Lung (tissue), 12 donors: ENCODE data around the gene GTF2IRD1. TPM values are rescaled to one million over a fixed set of nuclear protein-coding genes. Genes with fewer than 3 reads are reported as not detected.

Experiments
- ATAC-seq: fragments of 200-7000 bp; cut with Tn5 transposase; one replicate; pipeline ENCODE4 v1.9.1; 2020; ENCODE audit warnings: moderate number of reproducible peaks; ENCODE audit not compliant: insufficient read depth, low FRiP score
- DNase-seq, 3 donors: peaks; one replicate each; pipeline ENCODE4 v3.0.0-alpha.2; 2013 to 2017
- H3K27ac ChIP-seq, 2 donors: one replicate each; pipeline ENCODE4 v1.5.1; 2013; ENCODE audit warnings: mild to moderate bottlenecking in 2 of 2, moderate library complexity in 2 of 2, control low read depth in 1 of 2, inconsistent platforms in 1 of 2, low read depth in 1 of 2, low read length in 1 of 2
- H3K27me3 ChIP-seq, 3 donors: one replicate each; pipeline ENCODE4 v1.5.1; 2013; ENCODE audit warnings: low read length in 2 of 3; ENCODE audit not compliant: control insufficient read depth in 3 of 3, insufficient read depth in 3 of 3
- H3K36me3 ChIP-seq, 4 donors: one replicate each; pipeline ENCODE4 v1.5.1; 2013; ENCODE audit warnings: low read length in 4 of 4, mild to moderate bottlenecking in 1 of 4, moderate library complexity in 1 of 4; ENCODE audit not compliant: control insufficient read depth in 4 of 4, insufficient read depth in 4 of 4
- H3K4me1 ChIP-seq, 5 donors: one replicate each; pipeline ENCODE4 v1.5.1; 2013; ENCODE audit warnings: low read length in 5 of 5, mild to moderate bottlenecking in 2 of 5, moderate library complexity in 1 of 5; ENCODE audit not compliant: control insufficient read depth in 5 of 5, insufficient read depth in 5 of 5
- H3K4me3 ChIP-seq: one replicate; pipeline ENCODE4 v1.5.1; 2013; ENCODE audit warnings: mild to moderate bottlenecking, control low read depth, moderate library complexity
- H3K9ac ChIP-seq, 2 donors: one replicate each; pipeline ENCODE4 v1.5.1; 2013; ENCODE audit warnings: low read length in 2 of 2, control low read depth in 1 of 2; ENCODE audit not compliant: insufficient read depth in 1 of 2
- H3K9me3 ChIP-seq, 4 donors: one replicate each; pipeline ENCODE4 v1.5.1; 2013; ENCODE audit warnings: low read length in 3 of 4, mild to moderate bottlenecking in 1 of 4, moderate library complexity in 1 of 4; ENCODE audit not compliant: control insufficient read depth in 4 of 4, insufficient read depth in 3 of 4
- WGBS, 2 donors: extraction: QIAGEN DNeasy Blood & Tissue Kit; methylation state at CpG; one replicate each; pipeline ENCODE4 v1.1.7; 2013; 5-methylcytosine and 5-hydroxymethylcytosine counted together
- polyA plus RNA-seq, 2 donors: library from polyadenylated mRNA; stranded (reverse); fragments of 200-250 nt; gene quantifications; one replicate each; pipeline ENCODE4 v1.2.1, GENCODE V29; 2013
- total RNA-seq, 2 donors: library from RNA; depleted of rRNA in 1 of 2; stranded (reverse); fragments of >200 nt in 1 of 2; gene quantifications; one replicate each; pipeline ENCODE4 v1.2.1, GENCODE V29; 2014 to 2021
- TF ChIP-seq, protein P1 (sequence below): IDR thresholded peaks from 2 replicates; pipeline ENCODE4 v1.5.1; 2012; ENCODE audit warnings: mild to moderate bottlenecking; ENCODE audit errors: control extremely low read depth, extremely low read depth
- donor health status: control.
- donor health status: control.
- donor health status: Bipolar disorder and iron deficiency.
- donor health status: healthy.
- donor health status: DM: yes; HTN: yes; CAD: no.

GTF2IRD1 gene
- total and polyA plus RNA-seq, 4 donors, result 9.3 to 24.1 (median 17.2) TPM

DNA sequence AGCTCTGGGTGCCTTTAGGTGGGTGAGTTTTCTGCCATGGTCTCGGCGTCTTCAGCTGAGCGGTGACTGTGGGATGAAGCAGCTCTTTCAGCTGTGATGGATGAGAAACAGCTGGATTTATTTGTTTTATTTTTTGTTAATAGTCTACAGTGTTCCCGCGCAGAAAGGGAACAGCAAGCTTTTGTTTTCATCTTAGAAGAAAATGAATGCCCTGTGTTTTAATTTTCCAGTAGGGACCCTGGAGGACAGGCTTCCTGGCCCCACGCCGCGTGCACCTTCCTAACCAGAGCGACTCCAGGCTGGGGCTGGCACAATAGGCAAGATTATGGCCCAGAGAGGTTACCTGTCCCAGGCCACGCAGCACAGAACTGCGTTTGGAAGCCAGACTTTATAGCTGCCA lies 57.6 kb downstream of the GTF2IRD1 start:
- no peak overlapping the region for H3K27ac ChIP-seq

DNA sequence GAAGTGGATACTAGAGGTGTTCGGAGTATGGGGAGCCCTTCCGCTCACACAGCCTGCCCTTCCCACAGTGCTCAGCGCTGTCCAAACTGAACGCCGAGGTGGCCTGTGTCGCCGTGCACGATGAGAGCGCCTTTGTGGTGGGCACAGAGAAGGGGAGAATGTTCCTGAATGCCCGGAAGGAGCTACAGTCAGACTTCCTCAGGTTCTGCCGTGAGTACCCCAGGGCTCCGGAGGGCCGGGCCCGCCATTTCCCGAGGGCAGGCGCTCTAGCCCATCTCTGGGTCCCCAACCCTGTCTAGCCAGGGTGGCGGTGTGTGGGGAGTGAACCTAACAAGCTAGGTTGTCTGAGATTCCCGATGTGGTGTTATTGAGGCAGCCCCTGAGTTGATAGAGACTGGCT lies 59.1 kb downstream of the GTF2IRD1 start:
- H3K27ac ChIP-seq, result no peak overlapping the region
- 94 to 97% methylated on average over 18 of the region's 18 CpGs for WGBS, 2 donors
- H3K36me3 ChIP-seq, result peaks cover 0 to 39% (median 14%) of the 10 kb centered on the region in 4 donors

More for the DNA sequence above, 57.6 kb downstream of the GTF2IRD1 start:
- WGBS, 2 donors, result 82 to 90% methylated on average over 11 of the region's 11 CpGs
- ATAC-seq (no peak), DNase-seq (peak; percentile 21 to 86 (median 72))
- H3K9ac ChIP-seq, result peak overlapping the region in 1 of 2 donors; percentile 5
- H3K4me1 ChIP-seq, result peaks cover 0 to 18% (median 5%) of the 10 kb centered on the region in 5 donors
- no peaks in the 10 kb centered on the region for H3K9me3 ChIP-seq
- H3K4me3 ChIP-seq, result no peak overlapping the region
- TF ChIP-seq, protein P1, sequence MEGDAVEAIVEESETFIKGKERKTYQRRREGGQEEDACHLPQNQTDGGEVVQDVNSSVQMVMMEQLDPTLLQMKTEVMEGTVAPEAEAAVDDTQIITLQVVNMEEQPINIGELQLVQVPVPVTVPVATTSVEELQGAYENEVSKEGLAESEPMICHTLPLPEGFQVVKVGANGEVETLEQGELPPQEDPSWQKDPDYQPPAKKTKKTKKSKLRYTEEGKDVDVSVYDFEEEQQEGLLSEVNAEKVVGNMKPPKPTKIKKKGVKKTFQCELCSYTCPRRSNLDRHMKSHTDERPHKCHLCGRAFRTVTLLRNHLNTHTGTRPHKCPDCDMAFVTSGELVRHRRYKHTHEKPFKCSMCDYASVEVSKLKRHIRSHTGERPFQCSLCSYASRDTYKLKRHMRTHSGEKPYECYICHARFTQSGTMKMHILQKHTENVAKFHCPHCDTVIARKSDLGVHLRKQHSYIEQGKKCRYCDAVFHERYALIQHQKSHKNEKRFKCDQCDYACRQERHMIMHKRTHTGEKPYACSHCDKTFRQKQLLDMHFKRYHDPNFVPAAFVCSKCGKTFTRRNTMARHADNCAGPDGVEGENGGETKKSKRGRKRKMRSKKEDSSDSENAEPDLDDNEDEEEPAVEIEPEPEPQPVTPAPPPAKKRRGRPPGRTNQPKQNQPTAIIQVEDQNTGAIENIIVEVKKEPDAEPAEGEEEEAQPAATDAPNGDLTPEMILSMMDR, result no peak
- H3K36me3 ChIP-seq, result peaks cover 0 to 36% (median 13%) of the 10 kb centered on the region in 4 donors
- H3K27me3 ChIP-seq, result no peaks in the 10 kb centered on the region

DNA sequence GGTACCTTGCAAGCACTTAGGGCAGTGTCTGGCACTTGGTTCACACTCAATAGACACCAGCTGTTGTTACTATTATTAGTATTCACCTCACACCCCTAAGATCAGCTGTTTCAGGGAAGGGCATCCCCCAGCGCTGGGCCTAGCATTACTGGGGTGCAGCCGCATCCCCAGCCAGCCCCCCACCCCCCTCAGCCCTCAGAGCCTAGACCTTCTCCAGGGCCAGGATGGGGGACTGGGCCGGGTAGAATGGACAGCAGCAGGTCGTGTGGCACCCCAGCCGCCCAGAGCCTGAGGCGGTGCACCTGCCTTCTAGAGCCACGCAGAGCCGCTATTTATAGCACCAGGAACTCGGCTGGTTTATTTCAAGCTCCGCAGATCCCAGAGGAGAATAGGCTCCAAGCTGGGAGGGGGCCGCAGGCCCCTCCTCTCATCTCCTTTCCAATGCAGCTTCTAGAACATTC lies 60.5 kb downstream of the GTF2IRD1 start:
- H3K4me3 ChIP-seq, result no peak overlapping the region
- peaks cover 0 to 42% (median 20%) of the 10 kb centered on the region in 4 donors for H3K36me3 ChIP-seq
- DNase-seq (no peak), ATAC-seq (no peak)
- WGBS, 2 donors, result 93 to 95% methylated on average over 11 of the region's 11 CpGs
- peaks cover 0 to 12% (median 0%) of the 10 kb centered on the region in 5 donors for H3K4me1 ChIP-seq
- no peaks in the 10 kb centered on the region for H3K9me3 ChIP-seq
- TF ChIP-seq, protein P1, result no peak
- H3K27ac ChIP-seq, result peak overlapping the region in 1 of 2 donors; percentile 26
- H3K9ac ChIP-seq, result no peak overlapping the region
- H3K27me3 ChIP-seq, result no peaks in the 10 kb centered on the region

More for the DNA sequence above, 59.1 kb downstream of the GTF2IRD1 start:
- Histone ChIP-seq H3K9ac (no peak overlapping the region), H3K9me3 (no peaks in the 10 kb centered on the region), H3K4me1 (peaks cover 0 to 12% (median 0%) of the 10 kb centered on the region in 5 donors), H3K4me3 (no peak overlapping the region), H3K27me3 (no peaks in the 10 kb centered on the region)
- no peak for DNase-seq
- TF ChIP-seq, protein P1, result no peak
- no peak for ATAC-seq

- Histone ChIP-seq H3K27ac (no peak overlapping the region), H3K9me3 (no peaks in the 10 kb centered on the region), H3K36me3 (peaks cover 3 to 46% (median 30%) of the 10 kb centered on the region in 4 donors), H3K9ac (no peak overlapping the region), H3K27me3 (no peaks in the 10 kb centered on the region), H3K4me3 (no peak overlapping the region), H3K4me1 (peaks cover 0 to 12% (median 0%) of the 10 kb centered on the region in 5 donors)
- TF ChIP-seq, protein P1, result no peak
- ATAC-seq, result no peak
- DNase-seq, result no peak
- 95% methylated on average over 15 of the region's 15 CpGs for WGBS, 2 donors
Observed at GRCh38 chr7:74515276-74515675, 61.6 kb downstream of the GTF2IRD1 start.
